ENCODE measurements around the gene SREBF2.

Gene SREBF2

DNA sequence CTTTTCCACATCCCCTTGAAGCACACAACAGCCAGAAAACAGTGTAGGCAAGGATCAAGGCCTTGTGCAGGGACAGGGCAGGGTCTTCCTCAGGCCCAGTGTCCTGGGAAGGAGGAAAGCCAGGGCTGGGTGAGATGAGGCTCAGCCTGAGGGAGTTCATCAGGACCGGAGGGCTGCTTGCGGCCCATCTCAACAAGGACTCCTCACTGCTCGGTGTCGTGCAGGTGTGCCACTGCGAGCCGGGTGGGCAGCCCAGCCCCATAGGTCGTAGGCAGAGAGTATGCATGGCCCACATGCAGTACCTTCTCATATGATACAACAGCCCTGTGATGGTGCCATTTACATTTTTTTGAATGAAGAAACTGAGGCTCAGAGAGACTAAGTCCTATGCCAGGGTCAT is 69.1 kb downstream of the SREBF2 start:
- H3K4me3 ChIP-seq (ENCODE audit: low read length): no peak overlapping the region
- no peak for DNase-seq (ENCODE audit: low read depth)
- TF ChIP-seq, protein P1, sequence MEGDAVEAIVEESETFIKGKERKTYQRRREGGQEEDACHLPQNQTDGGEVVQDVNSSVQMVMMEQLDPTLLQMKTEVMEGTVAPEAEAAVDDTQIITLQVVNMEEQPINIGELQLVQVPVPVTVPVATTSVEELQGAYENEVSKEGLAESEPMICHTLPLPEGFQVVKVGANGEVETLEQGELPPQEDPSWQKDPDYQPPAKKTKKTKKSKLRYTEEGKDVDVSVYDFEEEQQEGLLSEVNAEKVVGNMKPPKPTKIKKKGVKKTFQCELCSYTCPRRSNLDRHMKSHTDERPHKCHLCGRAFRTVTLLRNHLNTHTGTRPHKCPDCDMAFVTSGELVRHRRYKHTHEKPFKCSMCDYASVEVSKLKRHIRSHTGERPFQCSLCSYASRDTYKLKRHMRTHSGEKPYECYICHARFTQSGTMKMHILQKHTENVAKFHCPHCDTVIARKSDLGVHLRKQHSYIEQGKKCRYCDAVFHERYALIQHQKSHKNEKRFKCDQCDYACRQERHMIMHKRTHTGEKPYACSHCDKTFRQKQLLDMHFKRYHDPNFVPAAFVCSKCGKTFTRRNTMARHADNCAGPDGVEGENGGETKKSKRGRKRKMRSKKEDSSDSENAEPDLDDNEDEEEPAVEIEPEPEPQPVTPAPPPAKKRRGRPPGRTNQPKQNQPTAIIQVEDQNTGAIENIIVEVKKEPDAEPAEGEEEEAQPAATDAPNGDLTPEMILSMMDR (conservative IDR thresholded peaks at IDR 0.05; ENCODE audit: low read depth, low read length): no peak

DNA sequence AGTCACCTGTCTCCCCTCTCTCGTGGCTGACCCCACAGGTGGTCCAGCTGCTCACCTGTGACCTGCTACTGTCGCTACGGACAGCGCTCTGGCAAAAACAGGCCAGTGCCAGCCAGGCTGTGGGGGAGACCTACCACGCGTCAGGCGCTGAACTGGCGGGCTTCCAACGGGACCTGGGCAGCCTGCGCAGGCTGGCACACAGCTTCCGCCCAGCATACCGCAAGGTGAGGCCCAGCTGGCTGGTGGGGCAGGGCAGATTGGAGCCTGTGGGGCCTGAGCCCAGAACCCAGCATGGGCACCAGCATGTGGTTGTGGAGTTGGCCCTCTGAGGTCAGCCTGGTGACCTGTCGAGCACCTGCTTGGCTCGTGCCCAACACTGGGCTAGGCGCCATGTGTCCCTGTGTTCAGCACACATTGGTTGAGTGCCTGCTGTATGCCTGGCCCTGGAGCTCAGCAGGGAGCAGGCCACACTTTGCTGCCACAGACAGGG is 70.1 kb downstream of the SREBF2 start:
- TF ChIP-seq, protein P1 (conservative IDR thresholded peaks at IDR 0.05; ENCODE audit: low read depth, low read length): no peak
- DNase-seq (ENCODE audit: low read depth): no peak
- H3K4me3 ChIP-seq (ENCODE audit: low read length): no peak overlapping the region

DNA sequence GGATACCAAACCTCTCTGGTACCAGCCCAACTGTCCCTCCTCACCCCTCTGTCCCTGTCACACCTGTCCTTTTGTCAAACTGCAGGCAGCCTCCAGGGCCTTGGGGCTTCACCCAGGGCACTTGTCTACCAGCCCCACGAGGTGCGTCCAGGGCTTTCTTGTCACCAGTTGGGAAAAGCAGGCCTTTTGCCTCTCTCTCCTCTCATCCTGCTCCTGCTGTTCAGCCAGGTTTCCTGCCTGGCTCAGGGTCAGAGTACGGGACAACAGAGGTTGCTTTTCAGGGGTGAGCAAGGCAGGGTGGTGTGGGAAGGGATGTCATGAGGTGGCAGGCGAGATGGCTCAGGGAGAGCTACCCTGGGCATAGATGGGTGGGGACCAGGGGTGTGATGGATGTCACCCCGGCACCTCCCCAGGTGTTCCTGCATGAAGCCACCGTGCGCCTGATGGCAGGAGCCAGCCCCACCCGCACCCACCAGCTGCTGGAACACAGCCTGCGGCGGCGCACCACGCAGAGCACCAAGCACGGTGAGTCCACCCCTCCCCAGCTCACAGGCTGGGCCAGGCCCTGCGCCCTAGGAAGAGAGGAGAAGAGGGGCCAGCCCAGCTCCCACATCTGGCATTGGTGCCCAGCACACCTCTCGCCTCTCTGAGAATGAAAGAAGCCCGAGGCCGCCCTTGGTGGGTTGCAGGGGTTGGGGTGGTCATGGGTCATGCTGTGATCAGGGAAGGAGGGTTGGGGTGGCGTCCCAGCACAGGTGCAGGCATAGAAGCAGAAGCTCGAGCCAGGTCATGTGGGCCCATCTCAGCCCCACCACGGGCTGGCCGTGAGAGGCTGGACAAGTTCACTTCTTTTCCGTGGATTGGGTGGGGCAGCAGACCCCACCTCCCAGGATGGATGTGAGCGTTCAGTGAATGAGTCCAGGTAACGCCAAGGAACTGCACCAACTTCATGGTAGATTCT is 71.8 kb downstream of the SREBF2 start:
- no peak overlapping the region for H3K4me3 ChIP-seq (ENCODE audit: low read length)
- TF ChIP-seq, protein P1 (conservative IDR thresholded peaks at IDR 0.05; ENCODE audit: low read depth, low read length): no peak
- DNase-seq (ENCODE audit: low read depth): no peak

DNA sequence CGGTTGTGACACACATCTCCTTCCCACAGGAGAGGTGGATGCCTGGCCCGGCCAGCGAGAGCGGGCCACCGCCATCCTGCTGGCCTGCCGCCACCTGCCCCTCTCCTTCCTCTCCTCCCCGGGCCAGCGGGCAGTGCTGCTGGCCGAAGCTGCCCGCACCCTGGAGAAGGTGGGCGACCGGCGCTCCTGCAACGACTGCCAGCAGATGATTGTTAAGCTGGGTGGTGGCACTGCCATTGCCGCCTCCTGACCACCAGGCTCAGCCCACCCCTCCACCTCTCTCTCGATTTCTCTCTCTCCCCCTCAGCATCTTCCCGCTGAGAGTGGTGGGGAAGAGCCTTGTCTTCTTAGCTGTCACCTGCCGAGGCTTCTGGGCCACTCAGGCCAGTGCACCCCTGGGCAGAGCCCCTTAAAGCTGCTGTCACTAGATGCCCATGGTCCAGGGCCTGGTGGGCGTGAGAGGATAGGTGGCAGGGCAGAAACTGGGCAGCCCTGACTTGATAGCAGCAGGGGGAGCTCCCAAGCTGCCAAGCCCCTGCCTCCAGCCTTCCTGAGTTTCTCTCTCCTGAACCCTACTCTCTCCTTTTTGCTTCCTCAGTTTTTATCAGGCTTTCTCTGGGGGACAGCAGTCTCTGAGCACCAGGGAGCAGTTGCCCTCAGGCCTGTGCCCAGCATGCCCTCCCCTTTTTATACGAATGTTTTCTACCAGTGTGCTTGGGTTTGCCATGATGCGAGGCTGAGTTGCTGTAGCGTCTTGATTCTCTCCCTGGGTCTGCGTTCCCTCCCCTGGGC is 72.7 kb downstream of the SREBF2 start:
- H3K4me3 ChIP-seq (ENCODE audit: low read length): no peak overlapping the region
- TF ChIP-seq, protein P1 (conservative IDR thresholded peaks at IDR 0.05; ENCODE audit: low read depth, low read length): no peak
- DNase-seq (ENCODE audit: low read depth): no peak

DNA sequence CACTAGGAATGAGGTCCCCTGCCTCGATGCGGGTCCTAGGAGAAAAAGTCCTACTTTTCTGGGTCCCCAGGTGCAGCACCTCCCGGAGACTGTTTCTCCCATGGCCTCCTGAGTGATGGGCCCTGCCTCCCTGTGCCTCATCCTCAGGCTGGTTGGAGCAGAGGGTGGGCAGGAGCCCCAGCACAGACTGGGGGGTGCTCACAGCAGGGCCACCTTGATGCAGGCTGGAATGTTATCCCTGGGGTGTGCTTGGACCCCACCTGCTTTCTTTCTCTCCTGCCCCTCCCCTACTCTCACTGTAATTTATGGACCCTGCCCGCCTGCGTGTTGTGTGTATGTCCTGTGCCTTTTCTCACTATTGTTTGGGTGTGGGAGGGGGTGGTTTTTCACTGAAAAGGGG is 73.9 kb downstream of the SREBF2 start:
- no peak overlapping the region for H3K4me3 ChIP-seq (ENCODE audit: low read length)
- DNase-seq (ENCODE audit: low read depth): no peak
- TF ChIP-seq, protein P1 (conservative IDR thresholded peaks at IDR 0.05; ENCODE audit: low read depth, low read length): no peak

DNA sequence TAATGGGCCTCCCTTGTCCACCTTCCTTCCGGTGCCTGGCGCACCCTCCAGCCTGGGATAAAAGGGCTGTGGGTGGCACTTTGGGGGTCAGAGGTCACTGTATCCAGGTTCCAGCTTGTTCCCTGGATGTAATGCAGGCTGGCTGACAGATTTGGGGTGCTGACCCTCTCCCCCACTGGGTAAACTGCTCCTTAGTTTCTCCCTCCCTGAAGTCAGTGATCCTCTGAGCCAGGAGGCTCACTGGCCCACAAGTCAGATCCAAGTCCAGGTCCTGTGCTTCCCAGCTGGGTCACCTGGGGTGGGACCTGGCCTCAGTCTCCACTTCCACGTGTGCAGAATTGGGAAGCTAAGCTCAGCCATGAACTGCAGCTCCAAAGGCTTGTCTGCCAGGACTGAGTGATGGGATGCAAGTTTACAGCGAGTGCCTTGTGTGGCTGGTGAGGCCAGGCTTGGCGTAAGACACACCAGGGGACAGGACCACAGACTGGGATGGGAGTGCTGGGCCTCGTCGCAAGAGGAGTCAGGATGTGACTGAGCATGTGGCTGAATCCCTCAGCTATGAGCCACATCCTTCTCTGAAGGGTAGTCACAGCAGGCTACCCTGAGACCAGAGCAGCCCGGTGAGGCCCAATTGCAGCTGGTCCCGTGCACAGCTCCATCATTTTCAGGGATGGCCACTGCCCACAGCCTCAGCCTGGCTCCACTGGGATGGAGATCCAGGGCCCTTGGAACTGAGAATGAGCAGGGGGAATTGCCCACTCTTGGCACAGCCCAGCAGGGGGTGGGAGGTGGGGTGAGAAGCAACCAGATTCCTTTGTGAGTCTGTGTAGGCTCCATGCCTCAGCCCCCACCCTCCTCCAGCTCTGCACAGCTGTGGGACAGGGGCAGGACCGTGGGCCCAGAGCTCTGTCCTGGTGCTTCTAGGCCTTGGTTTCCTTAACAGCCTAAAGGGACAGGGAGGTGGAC is 74.8 kb downstream of the SREBF2 start:
- TF ChIP-seq, protein P1 (conservative IDR thresholded peaks at IDR 0.05; ENCODE audit: low read depth, low read length): no peak
- H3K4me3 ChIP-seq (ENCODE audit: low read length): no peak overlapping the region
- no peak for DNase-seq (ENCODE audit: low read depth)
